GM23338 (cell line): Measurements from ENCODE around the gene SRGAP1. TPM values are rescaled to one million over a fixed set of nuclear protein-coding genes. Genes with fewer than 3 reads are reported as not detected.

Source experiments
- ATAC-seq: fragments of 200-7000 bp; cut with Tn5 transposase; 3 replicates; pipeline ENCODE4 v1.9.1; 2020
- DNase-seq: peaks from one replicate; pipeline ENCODE4 v3.0.0-alpha.2; 2015; ENCODE audit warnings: low spot score
- H2AFZ ChIP-seq: fragments of 200-600 bp; sonication (generic); 2 replicates; pipeline ENCODE4 v1.8.0; 2016; ENCODE audit warnings: antibody characterized with exemption, mild to moderate bottlenecking, moderate library complexity
- H3F3A ChIP-seq: fragments of 200-600 bp; sonication (generic); replicated peaks from 2 replicates; pipeline ENCODE4 v1.8.0; 2017; ENCODE audit warnings: antibody characterized with exemption, mixed run types, low read depth
- H3K27ac ChIP-seq: fragments of 200-600 bp; sonication (generic); 2 replicates; pipeline ENCODE4 v1.6.1; 2016; ENCODE audit warnings: low read depth
- H3K27me3 ChIP-seq: fragments of 200-600 bp; sonication (generic); 2 replicates; pipeline ENCODE4 v1.8.0; 2016; ENCODE audit warnings: mild to moderate bottlenecking, mixed run types, moderate library complexity; ENCODE audit not compliant: insufficient read depth
- H3K36me3 ChIP-seq: fragments of 200-600 bp; sonication (generic); 2 replicates; pipeline ENCODE4 v1.8.0; 2016; ENCODE audit warnings: mild to moderate bottlenecking; ENCODE audit not compliant: insufficient read depth
- H3K4me1 ChIP-seq: fragments of 200-600 bp; sonication (generic); 2 replicates; pipeline ENCODE4 v1.8.0; 2016; ENCODE audit warnings: mild to moderate bottlenecking, moderate library complexity; ENCODE audit not compliant: insufficient read depth
- H3K4me2 ChIP-seq: fragments of 200-600 bp; sonication (generic); 2 replicates; pipeline ENCODE4 v1.7.1; 2017; ENCODE audit warnings: mixed run types
- H3K4me3 ChIP-seq: fragments of 200-600 bp; sonication (generic); 2 replicates; pipeline ENCODE4 v1.6.1; 2016; ENCODE audit warnings: mixed run types
- H3K79me2 ChIP-seq: fragments of 200-600 bp; sonication (generic); replicated peaks from 2 replicates; pipeline ENCODE4 v1.8.0; 2017; ENCODE audit warnings: mild to moderate bottlenecking; ENCODE audit not compliant: insufficient read depth
- H3K9me2 ChIP-seq: fragments of 200-600 bp; sonication (generic); 2 replicates; pipeline ENCODE4 v1.8.0; 2017; ENCODE audit not compliant: insufficient read depth
- H4K20me1 ChIP-seq: fragments of 200-600 bp; sonication (generic); replicated peaks from 2 replicates; pipeline ENCODE4 v1.8.0; 2017; ENCODE audit warnings: mild to moderate bottlenecking; ENCODE audit not compliant: insufficient read depth
- H3K27ac Mint-ChIP-seq: 2 replicates; pipeline ENCODE4 v1.8.0; 2020; ENCODE audit warnings: inconsistent platforms, mild to moderate bottlenecking, moderate library complexity, mixed read lengths
- H3K27me3 Mint-ChIP-seq: 3 replicates; pipeline ENCODE4 v1.8.0; 2022; ENCODE audit warnings: low read depth, mild to moderate bottlenecking, moderate library complexity, mixed read lengths, inconsistent platforms; ENCODE audit not compliant: insufficient read depth, poor library complexity
- H3K36me3 Mint-ChIP-seq: 3 replicates; pipeline ENCODE4 v1.8.0; 2021; ENCODE audit warnings: low read depth, mild to moderate bottlenecking, inconsistent platforms, moderate library complexity, mixed read lengths
- H3K4me1 Mint-ChIP-seq: 3 replicates; pipeline ENCODE4 v1.8.0; 2020; ENCODE audit warnings: mild to moderate bottlenecking, inconsistent platforms, mixed read lengths
- H3K4me3 Mint-ChIP-seq: 3 replicates; pipeline ENCODE4 v1.8.0; 2021; ENCODE audit warnings: moderate library complexity, mild to moderate bottlenecking, inconsistent platforms, mixed read lengths
- H3K9me3 Mint-ChIP-seq: 3 replicates; pipeline ENCODE4 v1.8.0; 2020; ENCODE audit warnings: moderate library complexity, mild to moderate bottlenecking, inconsistent platforms, mixed read lengths
- CREB1 ChIP-seq: fragments of 250-450 bp; sonication (Bioruptor Pico); IDR thresholded peaks from 2 replicates; pipeline ENCODE4 v1.5.0; 2020; ENCODE audit warnings: low read depth, mild to moderate bottlenecking, moderate library complexity
- CTCF ChIP-seq, 2 experiments: fragments of 200-600 bp in 1 of 2; sonication (generic) in 1 of 2; conservative IDR thresholded peaks; 2 replicates each; pipeline versions ENCODE4 v1.5.1 to v1.6.1; 2016 to 2017; ENCODE audit warnings: antibody characterized with exemption in 2 of 2, low read depth in 2 of 2, mild to moderate bottlenecking in 2 of 2, moderate library complexity in 1 of 2
- ETS1 ChIP-seq: IDR thresholded peaks from 2 replicates; pipeline ENCODE4 v1.6.1; 2016; ENCODE audit warnings: antibody characterized with exemption
- EZH2 ChIP-seq: fragments of 200-600 bp; sonication (generic); IDR thresholded peaks from one replicate; pipeline ENCODE4 v1.8.0; 2017; ENCODE audit warnings: antibody characterized with exemption, mild to moderate bottlenecking, low read depth; ENCODE audit not compliant: unreplicated experiment
- EZH2phosphoT487 ChIP-seq: fragments of 200-600 bp; sonication (generic); IDR thresholded peaks from one replicate; pipeline ENCODE4 v1.8.1; 2018; ENCODE audit warnings: antibody characterized with exemption; ENCODE audit not compliant: unreplicated experiment
- JUNB ChIP-seq: IDR thresholded peaks from one replicate; pipeline ENCODE4 v1.6.1; 2016; ENCODE audit warnings: antibody characterized with exemption; ENCODE audit not compliant: unreplicated experiment
- NANOG ChIP-seq: IDR thresholded peaks from 2 replicates; pipeline ENCODE4 v1.6.1; 2016; ENCODE audit warnings: antibody characterized with exemption, borderline replicate concordance
- POLR2AphosphoS5 ChIP-seq: IDR thresholded peaks from 2 replicates; pipeline ENCODE4 v1.6.1; 2016; ENCODE audit warnings: antibody characterized with exemption, low read depth
- REST ChIP-seq: IDR thresholded peaks from one replicate; pipeline ENCODE4 v1.6.1; 2018; ENCODE audit warnings: antibody characterized with exemption; ENCODE audit not compliant: unreplicated experiment
- ZNF114 ChIP-seq: fragments of 250-450 bp; sonication (Bioruptor Pico); IDR thresholded peaks from 2 replicates; pipeline ENCODE4 v1.5.0; 2020; ENCODE audit warnings: mild to moderate bottlenecking, moderate library complexity
- ZNF331 ChIP-seq: fragments of 250-450 bp; sonication (Bioruptor Pico); IDR thresholded peaks from 2 replicates; pipeline ENCODE4 v1.5.0; 2020; ENCODE audit warnings: low read depth, mild to moderate bottlenecking, moderate library complexity
- polyA plus RNA-seq: library from polyadenylated mRNA; unstranded; fragments of >200 nt; fragmentation: Nextera tagmentation; extraction: Ambion mirVana; gene quantifications from 2 replicates; pipeline ENCODE4 v1.2.1, GENCODE V29; 2016
- total RNA-seq: library from RNA; depleted of rRNA; stranded (reverse); fragments of >200 nt; shearing (Covaris generic); gene quantifications from 2 replicates; pipeline ENCODE4 v1.2.3, GENCODE V29; 2014

Gene SRGAP1
- total and polyA plus RNA-seq, 2 experiments from 2014 or later = 6.1 to 8.1 TPM

GRCh38 chr12:64203775-64204174, 359.3 kb downstream of the SRGAP1 start:
- TF ChIP-seq REST = no peak
- TF ChIP-seq EZH2phosphoT487 = no peak
- TF ChIP-seq ETS1 = no peak
- H3K4me1 ChIP-seq = no peaks in the 10 kb centered on the region

GRCh38 chr12:64205542-64205941, 361.0 kb downstream of the SRGAP1 start:
- Histone ChIP-seq H3K4me2 (no peak overlapping the region), H3F3A (no peaks in the 10 kb centered on the region), H3K79me2 (no peaks in the 10 kb centered on the region), H3K27ac (no peak overlapping the region), H3K36me3 (no peaks in the 10 kb centered on the region), H3K4me3 (no peak overlapping the region), H2AFZ (no peak overlapping the region), H3K9me2 (no peaks in the 10 kb centered on the region), H4K20me1 (no peaks in the 10 kb centered on the region; the same call in 1 of the 2 replicates), H3K27me3 (no peaks in the 10 kb centered on the region), H3K4me1 (no peaks in the 10 kb centered on the region)
- Mint-ChIP-seq H3K4me1 (no peaks in the 10 kb centered on the region), H3K4me3 (no peak overlapping the region), H3K27me3 (no peaks in the 10 kb centered on the region), H3K27ac (no peak overlapping the region), H3K36me3 (peaks cover 11% of the 10 kb centered on the region), H3K9me3 (peaks cover 5% of the 10 kb centered on the region; the same call in 2 of the 3 replicates)
- DNase-seq (no peak), ATAC-seq (no peak)
- TF ChIP-seq CTCF (conservative IDR thresholded peaks at IDR 0.05; ENCODE audit: low read depth in 2 of 2) (no peak), REST (no peak), EZH2phosphoT487 (no peak), CREB1 (CRISPR knock-in tag) (no peak), JUNB (no peak), ZNF331 (CRISPR knock-in tag) (no peak), POLR2AphosphoS5 (no peak), NANOG (no peak), EZH2 (no peak), ZNF114 (CRISPR knock-in tag) (no peak), ETS1 (no peak)

More at GRCh38 chr12:64203775-64204174, 359.3 kb downstream of the SRGAP1 start:
- no peaks in the 10 kb centered on the region for H3K36me3 ChIP-seq
- H3K27me3 Mint-ChIP-seq = no peaks in the 10 kb centered on the region
- no peaks in the 10 kb centered on the region for H3F3A ChIP-seq
- no peak overlapping the region for H3K4me3 Mint-ChIP-seq
- H3K9me3 Mint-ChIP-seq = peaks cover 5% of the 10 kb centered on the region; the same call in 2 of the 3 replicates
- no peaks in the 10 kb centered on the region for H3K79me2 ChIP-seq
- H2AFZ ChIP-seq = no peak overlapping the region
- no peaks in the 10 kb centered on the region; the same call in 1 of the 2 replicates for H4K20me1 ChIP-seq
- H3K27ac Mint-ChIP-seq = no peak overlapping the region
- H3K4me1 Mint-ChIP-seq = no peaks in the 10 kb centered on the region
- no peak for ATAC-seq
- H3K36me3 Mint-ChIP-seq = peaks cover 11% of the 10 kb centered on the region
- no peak overlapping the region for H3K4me2 ChIP-seq
- H3K9me2 ChIP-seq = no peaks in the 10 kb centered on the region
- DNase-seq = no peak
- H3K4me3 ChIP-seq = no peak overlapping the region
- H3K27me3 ChIP-seq = no peaks in the 10 kb centered on the region
- no peak overlapping the region for H3K27ac ChIP-seq
